Tibial artery (tissue), 4 donors: ENCODE data around the gene CSMD2.

ENCODE experiments used
- DNase-seq, 2 donors: peaks; one replicate each; pipeline ENCODE4 v3.0.0-alpha.2; 2019
- H3K27ac ChIP-seq, 2 donors: fragments of 200-600 bp; sonication (generic) in 1 of 2; 1 replicate in 1 of 2; 2 replicates in 1 of 2; pipeline ENCODE4 v1.5.1; 2018 to 2019; ENCODE audit warnings: mild to moderate bottlenecking in 1 of 2
- H3K27me3 ChIP-seq, 2 donors: fragments of 200-600 bp; sonication (generic) in 1 of 2; one replicate each; pipeline versions ENCODE4 v1.5.1 to v1.6.0; 2016 to 2019
- H3K36me3 ChIP-seq, 3 donors: fragments of 200-600 bp; sonication (generic) in 2 of 3; one replicate each; pipeline ENCODE4 v1.5.1; 2016 to 2019; ENCODE audit warnings: mild to moderate bottlenecking in 2 of 3
- H3K4me1 ChIP-seq, 4 donors: fragments of 200-600 bp; sonication (generic) in 2 of 4; 1 replicate in 3 of 4; 2 replicates in 1 of 4; pipeline ENCODE4 v1.5.1; 2016 to 2019
- H3K4me3 ChIP-seq, 2 donors: fragments of 200-600 bp; sonication (generic) in 1 of 2; 1 replicate in 1 of 2; 2 replicates in 1 of 2; pipeline ENCODE4 v1.5.1; 2018 to 2019; ENCODE audit warnings: mild to moderate bottlenecking in 2 of 2
- H3K9me3 ChIP-seq, 3 donors: fragments of 200-600 bp; sonication (generic) in 1 of 3; one replicate each; pipeline ENCODE4 v1.5.1; 2016 to 2019
- intact Hi-C: fragments of 100-400 bp; cut with DNase I; formaldehyde crosslinking; loops from one replicate; pipeline ENCODE4 v1.15.0; 2023; ENCODE audit warnings: low total_unique reads
- TF ChIP-seq, protein P1 (sequence below), 2 experiments: fragments of 200-600 bp in 1 of 2; fragments of 450-650 bp in 1 of 2; IDR thresholded peaks; one replicate each; pipeline ENCODE4 v1.5.1; 2017 to 2019; ENCODE audit warnings: antibody characterized with exemption in 2 of 2, mild to moderate bottlenecking in 1 of 2, moderate library complexity in 1 of 2

Gene CSMD2

DNA sequence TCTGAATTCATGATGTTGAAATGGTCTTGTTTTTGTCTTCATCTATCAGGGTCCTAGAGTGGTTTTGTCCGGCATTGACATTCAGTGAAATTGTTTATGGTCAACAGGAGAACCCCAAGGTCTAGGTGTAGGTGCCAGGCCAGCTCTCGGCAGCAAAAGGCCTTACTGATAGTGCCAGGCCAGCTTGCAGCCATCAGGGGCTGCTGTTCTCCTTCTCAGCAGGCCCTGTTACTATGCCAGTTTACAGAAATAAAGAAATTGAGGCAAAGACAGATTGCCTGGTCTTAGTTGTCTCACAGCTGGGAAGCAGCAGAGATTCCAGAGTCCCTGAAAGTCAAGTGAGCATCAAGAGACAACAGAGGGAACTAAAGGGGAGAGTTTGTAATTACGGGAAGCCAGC, 289.2 kb downstream of the CSMD2 start:
- no peak overlapping the region for H3K4me3 ChIP-seq
- no peaks in the 10 kb centered on the region for H3K9me3 ChIP-seq
- TF ChIP-seq, protein P1, sequence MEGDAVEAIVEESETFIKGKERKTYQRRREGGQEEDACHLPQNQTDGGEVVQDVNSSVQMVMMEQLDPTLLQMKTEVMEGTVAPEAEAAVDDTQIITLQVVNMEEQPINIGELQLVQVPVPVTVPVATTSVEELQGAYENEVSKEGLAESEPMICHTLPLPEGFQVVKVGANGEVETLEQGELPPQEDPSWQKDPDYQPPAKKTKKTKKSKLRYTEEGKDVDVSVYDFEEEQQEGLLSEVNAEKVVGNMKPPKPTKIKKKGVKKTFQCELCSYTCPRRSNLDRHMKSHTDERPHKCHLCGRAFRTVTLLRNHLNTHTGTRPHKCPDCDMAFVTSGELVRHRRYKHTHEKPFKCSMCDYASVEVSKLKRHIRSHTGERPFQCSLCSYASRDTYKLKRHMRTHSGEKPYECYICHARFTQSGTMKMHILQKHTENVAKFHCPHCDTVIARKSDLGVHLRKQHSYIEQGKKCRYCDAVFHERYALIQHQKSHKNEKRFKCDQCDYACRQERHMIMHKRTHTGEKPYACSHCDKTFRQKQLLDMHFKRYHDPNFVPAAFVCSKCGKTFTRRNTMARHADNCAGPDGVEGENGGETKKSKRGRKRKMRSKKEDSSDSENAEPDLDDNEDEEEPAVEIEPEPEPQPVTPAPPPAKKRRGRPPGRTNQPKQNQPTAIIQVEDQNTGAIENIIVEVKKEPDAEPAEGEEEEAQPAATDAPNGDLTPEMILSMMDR (IDR thresholded peaks at IDR 0.05), result peak in 1 of 2 experiments; percentile 9
- no peak overlapping the region for H3K27ac ChIP-seq
- H3K36me3 ChIP-seq, result no peaks in the 10 kb centered on the region
- peaks cover 0 to 2% (median 0%) of the 10 kb centered on the region in 4 donors for H3K4me1 ChIP-seq
- intact Hi-C loops, result no loop called here
- DNase-seq, result no peak
- no peaks in the 10 kb centered on the region for H3K27me3 ChIP-seq

DNA sequence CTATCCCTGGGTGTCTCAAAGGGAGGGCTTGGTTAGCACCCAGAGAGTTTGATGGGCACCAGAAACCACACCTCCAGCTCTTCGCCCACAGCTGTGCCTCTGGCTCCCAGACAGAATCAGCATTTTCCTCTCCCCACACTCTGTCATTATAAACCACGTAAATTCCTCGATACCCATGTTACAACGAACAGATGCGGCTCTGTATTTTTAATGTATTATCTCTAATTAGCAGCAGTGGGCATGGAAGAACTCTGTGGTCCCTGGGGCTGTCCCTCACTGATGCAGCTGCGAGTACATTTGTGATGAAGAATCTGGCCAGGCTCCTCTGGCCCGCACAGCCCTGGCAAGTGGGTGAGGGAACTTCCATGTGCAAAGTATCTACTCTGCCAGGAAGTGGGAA, 290.4 kb downstream of the CSMD2 start:
- no peak overlapping the region for H3K27ac ChIP-seq
- no peaks in the 10 kb centered on the region for H3K4me1 ChIP-seq
- no peak overlapping the region for H3K4me3 ChIP-seq
- intact Hi-C loops, result no loop called here
- no peaks in the 10 kb centered on the region for H3K27me3 ChIP-seq
- no peak for DNase-seq
- TF ChIP-seq, protein P1 (IDR thresholded peaks at IDR 0.05), result no peak
- no peaks in the 10 kb centered on the region for H3K9me3 ChIP-seq
- H3K36me3 ChIP-seq, result no peaks in the 10 kb centered on the region

DNA sequence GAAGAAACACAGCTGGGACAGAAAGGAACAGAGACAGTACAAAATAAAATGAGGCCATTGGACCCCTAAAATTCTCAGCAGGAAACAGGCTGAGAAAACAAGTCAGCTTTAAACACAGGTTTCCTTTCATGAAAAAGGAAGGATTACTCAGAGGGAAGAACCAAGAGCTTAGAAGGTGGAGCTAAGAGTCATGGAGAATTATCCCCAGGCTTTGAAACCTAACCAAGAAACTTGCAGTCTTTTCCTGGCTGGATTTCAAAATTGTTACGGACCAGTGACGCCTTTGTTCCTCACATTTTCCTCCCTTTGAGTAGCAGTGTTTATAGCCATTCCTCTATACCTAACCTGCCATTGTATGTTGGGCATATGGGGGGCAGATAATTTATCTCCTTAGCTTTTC, 292.3 kb downstream of the CSMD2 start:
- H3K9me3 ChIP-seq, result no peaks in the 10 kb centered on the region
- H3K27me3 ChIP-seq, result no peaks in the 10 kb centered on the region
- H3K4me1 ChIP-seq, result no peaks in the 10 kb centered on the region
- H3K27ac ChIP-seq, result no peak overlapping the region
- no peak overlapping the region for H3K4me3 ChIP-seq
- TF ChIP-seq, protein P1 (IDR thresholded peaks at IDR 0.05), result no peak
- intact Hi-C loops, result no loop called here
- no peak for DNase-seq
- H3K36me3 ChIP-seq, result no peaks in the 10 kb centered on the region

GRCh38 chr1:33872275-33872674, 292.8 kb downstream of the CSMD2 start:
- Histone ChIP-seq H3K27ac (no peak overlapping the region), H3K4me1 (no peaks in the 10 kb centered on the region), H3K9me3 (no peaks in the 10 kb centered on the region), H3K36me3 (no peaks in the 10 kb centered on the region), H3K27me3 (no peaks in the 10 kb centered on the region), H3K4me3 (no peak overlapping the region)
- TF ChIP-seq, protein P1 (IDR thresholded peaks at IDR 0.05), result no peak
- no peak for DNase-seq
- intact Hi-C loops, result no loop called here

- DNase-seq, result no peak
- intact Hi-C loops, result no loop called here
- no peak overlapping the region for H3K27ac ChIP-seq
These were observed 297.3 kb downstream of the CSMD2 start for GRCh38 chr1:33867684-33868083.

More at GRCh38 chr1:33867684-33868083, 297.3 kb downstream of the CSMD2 start:
- H3K9me3 ChIP-seq, result no peaks in the 10 kb centered on the region
- no peaks in the 10 kb centered on the region for H3K36me3 ChIP-seq
- H3K4me1 ChIP-seq, result no peaks in the 10 kb centered on the region
- no peak overlapping the region for H3K4me3 ChIP-seq
- H3K27me3 ChIP-seq, result peaks cover 0 to 8% of the 10 kb centered on the region in 2 donors
- TF ChIP-seq, protein P1 (IDR thresholded peaks at IDR 0.05), result no peak
